H9 (cell line): Measurements from ENCODE around the gene APPBP2. TPM values are rescaled to one million over a fixed set of nuclear protein-coding genes. Genes with fewer than 3 reads are reported as not detected.

Experiments used
- DNase-seq: peaks from one replicate; pipeline ENCODE4 v3.0.0-alpha.2; 2017
- H2AFZ ChIP-seq: one replicate; pipeline ENCODE4 v1.6.1; 2013; ENCODE audit warnings: mild to moderate bottlenecking, low read length, control low read depth, moderate library complexity
- H2AK5ac ChIP-seq: 2 replicates; pipeline ENCODE4 v1.6.1; 2013; ENCODE audit warnings: low read length, control low read depth, mixed read lengths; ENCODE audit not compliant: insufficient read length
- H2BK120ac ChIP-seq: one replicate; pipeline ENCODE4 v1.6.1; 2013; ENCODE audit warnings: low read depth, mild to moderate bottlenecking, low read length, control low read depth, inconsistent platforms; ENCODE audit not compliant: poor library complexity, severe bottlenecking
- H2BK12ac ChIP-seq: 2 replicates; pipeline ENCODE4 v1.6.1; 2013; ENCODE audit warnings: low read length, control low read depth, mixed read lengths, low read depth; ENCODE audit not compliant: insufficient read length
- H2BK15ac ChIP-seq: 2 replicates; pipeline ENCODE4 v1.6.1; 2013; ENCODE audit warnings: low read depth, low read length, control low read depth
- H2BK20ac ChIP-seq: one replicate; pipeline ENCODE4 v1.6.1; 2013; ENCODE audit warnings: low read depth, mild to moderate bottlenecking, low read length, control low read depth, inconsistent platforms; ENCODE audit not compliant: poor library complexity, severe bottlenecking
- H2BK5ac ChIP-seq: 2 replicates; pipeline ENCODE4 v1.6.1; 2013; ENCODE audit warnings: low read length, control low read depth, mixed read lengths; ENCODE audit not compliant: insufficient read length
- H3K14ac ChIP-seq: 2 replicates; pipeline ENCODE4 v1.6.1; 2013; ENCODE audit warnings: low read length, control low read depth; ENCODE audit not compliant: insufficient read depth
- H3K18ac ChIP-seq: 2 replicates; pipeline ENCODE4 v1.6.1; 2013; ENCODE audit warnings: low read depth, mild to moderate bottlenecking, mixed read lengths, low read length, control low read depth; ENCODE audit not compliant: insufficient read length
- H3K23ac ChIP-seq: 2 replicates; pipeline ENCODE4 v1.6.1; 2013; ENCODE audit warnings: low read length, control low read depth, mixed read lengths, low read depth; ENCODE audit not compliant: insufficient read length
- H3K23me2 ChIP-seq: 2 replicates; pipeline ENCODE4 v1.6.1; 2013; ENCODE audit warnings: low read depth, mild to moderate bottlenecking, mixed read lengths, low read length, control low read depth; ENCODE audit not compliant: insufficient read length, poor library complexity, severe bottlenecking
- H3K27ac ChIP-seq: 2 replicates; pipeline ENCODE4 v1.5.1; 2013; ENCODE audit warnings: low read length, control low read depth, mixed read lengths, low read depth; ENCODE audit not compliant: insufficient read length
- H3K27me3 ChIP-seq: 2 replicates; pipeline ENCODE4 v1.6.1; 2013; ENCODE audit warnings: low read length, control low read depth, inconsistent platforms; ENCODE audit not compliant: insufficient read depth
- H3K4ac ChIP-seq: 2 replicates; pipeline ENCODE4 v1.6.1; 2013; ENCODE audit warnings: low read depth, mild to moderate bottlenecking, control low read depth, inconsistent platforms, low read length, moderate library complexity
- H3K4me1 ChIP-seq: 2 replicates; pipeline ENCODE4 v1.6.1; 2013; ENCODE audit warnings: low read length, control low read depth, inconsistent platforms; ENCODE audit not compliant: insufficient read depth
- H3K4me2 ChIP-seq: 2 replicates; pipeline ENCODE4 v1.6.1; 2013; ENCODE audit warnings: low read length, control low read depth, mixed read lengths; ENCODE audit not compliant: insufficient read length, insufficient read depth
- H3K56ac ChIP-seq: 2 replicates; pipeline ENCODE4 v1.6.1; 2013; ENCODE audit warnings: low read depth, mild to moderate bottlenecking, mixed read lengths, low read length, control low read depth; ENCODE audit not compliant: insufficient read length
- H3K79me1 ChIP-seq: 2 replicates; pipeline ENCODE4 v1.6.1; 2013; ENCODE audit warnings: low read depth, mild to moderate bottlenecking, moderate library complexity, low read length, control low read depth, inconsistent platforms; ENCODE audit not compliant: insufficient read depth, poor library complexity, severe bottlenecking
- H3K79me2 ChIP-seq: 2 replicates; pipeline ENCODE4 v1.6.1; 2013; ENCODE audit warnings: low read length, control low read depth, inconsistent platforms; ENCODE audit not compliant: insufficient read depth
- H3K9ac ChIP-seq: 2 replicates; pipeline ENCODE4 v1.6.1; 2013; ENCODE audit warnings: low read length, control low read depth, mixed read lengths; ENCODE audit not compliant: insufficient read length; ENCODE audit errors: extremely low read depth
- H3K9me3 ChIP-seq: one replicate; pipeline ENCODE4 v1.6.1; 2013; ENCODE audit warnings: low read depth, low read length, inconsistent platforms; ENCODE audit not compliant: control insufficient read depth
- H3T11ph ChIP-seq: one replicate; pipeline ENCODE4 v1.6.1; 2013; ENCODE audit warnings: mild to moderate bottlenecking, low read length, control low read depth, inconsistent platforms
- H4K20me1 ChIP-seq: one replicate; pipeline ENCODE4 v1.6.1; 2013; ENCODE audit not compliant: control insufficient read depth, insufficient read length, insufficient read depth
- H4K5ac ChIP-seq: 2 replicates; pipeline ENCODE4 v1.6.1; 2013; ENCODE audit warnings: low read depth, mild to moderate bottlenecking, mixed read lengths, low read length, control low read depth; ENCODE audit not compliant: insufficient read length
- H4K8ac ChIP-seq: replicated peaks from 2 replicates; pipeline ENCODE4 v1.6.1; 2013; ENCODE audit warnings: low read length, control low read depth, mixed read lengths, low read depth; ENCODE audit not compliant: insufficient read length
- H4K91ac ChIP-seq: 2 replicates; pipeline ENCODE4 v1.6.1; 2013; ENCODE audit warnings: low read depth, mild to moderate bottlenecking, moderate library complexity, mixed read lengths, low read length, control low read depth; ENCODE audit not compliant: insufficient read length
- H3K27ac Mint-ChIP-seq, 3 experiments: 2 replicates in 2 of 3; 3 replicates in 1 of 3; pipeline ENCODE4 v1.8.0; 2020 to 2021; ENCODE audit warnings: mixed read lengths in 3 of 3, mild to moderate bottlenecking in 1 of 3, moderate library complexity in 1 of 3
- H3K27me3 Mint-ChIP-seq: 2 replicates; pipeline ENCODE4 v1.8.0; 2021; ENCODE audit warnings: low read depth, mild to moderate bottlenecking, moderate library complexity, mixed read lengths
- H3K36me3 Mint-ChIP-seq, 3 experiments: 2 replicates in 2 of 3; 3 replicates in 1 of 3; pipeline ENCODE4 v1.8.0; 2020 to 2021; ENCODE audit warnings: low read depth in 3 of 3, mixed read lengths in 3 of 3; ENCODE audit not compliant: insufficient read depth in 1 of 3
- H3K4me1 Mint-ChIP-seq, 2 experiments: 2 replicates each; pipeline ENCODE4 v1.8.0; 2020; ENCODE audit warnings: mixed read lengths in 2 of 2
- H3K4me3 Mint-ChIP-seq, 2 experiments: 2 replicates in 1 of 2; 3 replicates in 1 of 2; pipeline ENCODE4 v1.8.0; 2020 to 2021; ENCODE audit warnings: mild to moderate bottlenecking in 2 of 2, mixed read lengths in 2 of 2, moderate library complexity in 1 of 2
- H3K9me3 Mint-ChIP-seq, 2 experiments: 2 replicates in 1 of 2; 3 replicates in 1 of 2; pipeline ENCODE4 v1.8.0; 2020; ENCODE audit warnings: mild to moderate bottlenecking in 2 of 2, mixed read lengths in 2 of 2, moderate library complexity in 1 of 2
- WGBS: extraction: QIAGEN DNeasy Blood & Tissue Kit; methylation state at CpG from one replicate; pipeline ENCODE4 v1.1.7; 2013; ENCODE audit warnings: missing lambda C conversion rate, low lambda C conversion rate, mixed read lengths; ENCODE audit not compliant: insufficient read length; ENCODE audit errors: extremely low coverage; 5-methylcytosine and 5-hydroxymethylcytosine counted together
- total RNA-seq: library from RNA; stranded (reverse); gene quantifications from 2 replicates; pipeline ENCODE4 v1.2.1, GENCODE V29; 2021
- TF ChIP-seq, protein P1 (sequence below): fragments of 200-600 bp; sonication (generic); conservative IDR thresholded peaks from 3 replicates; pipeline ENCODE4 v1.8.0; 2021; ENCODE audit warnings: antibody characterized with exemption, mild to moderate bottlenecking

The APPBP2 gene
- total RNA-seq, 1 experiment from 2014 or later: 17.0 TPM

DNA sequence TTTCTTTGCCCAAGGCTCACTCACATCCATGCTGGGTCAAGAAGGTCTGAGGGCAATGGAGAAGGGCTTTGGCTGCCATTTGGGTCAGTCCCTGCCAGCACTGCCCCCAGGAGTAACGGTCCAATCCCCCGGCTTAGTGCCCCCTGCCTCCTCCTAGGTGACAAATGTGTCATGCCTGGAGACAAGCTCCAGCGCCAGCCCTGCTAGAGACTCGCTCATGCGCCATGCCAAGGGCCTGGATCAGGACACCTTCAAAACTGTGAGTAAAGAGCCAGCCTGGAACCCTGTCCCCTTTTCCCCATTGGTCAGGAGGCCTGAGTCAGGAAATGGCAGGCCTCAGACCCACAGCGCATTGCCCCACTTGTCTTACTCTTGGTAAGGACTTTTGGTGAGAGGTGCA is 100.4 kb downstream of the APPBP2 start:
- H3K4me3 Mint-ChIP-seq: no peak overlapping the region
- no peak overlapping the region for H3K23ac ChIP-seq
- no peak overlapping the region for H3K18ac ChIP-seq
- no peaks in the 10 kb centered on the region for H3K9me3 ChIP-seq
- peaks cover 10% of the 10 kb centered on the region for H3K27me3 Mint-ChIP-seq
- H3K4me1 Mint-ChIP-seq: peaks cover 14 to 15% of the 10 kb centered on the region in 2 experiments
- no peak overlapping the region for H4K91ac ChIP-seq
- no peak overlapping the region for H2BK15ac ChIP-seq
- H4K20me1 ChIP-seq: no peaks in the 10 kb centered on the region
- H3K79me1 ChIP-seq: no peaks in the 10 kb centered on the region
- no peak overlapping the region for H3K4ac ChIP-seq
- H2BK120ac ChIP-seq: no peak overlapping the region
- no CpG with 5 or more reads among the region's 6 CpGs for WGBS
- no peaks in the 10 kb centered on the region for H3K27me3 ChIP-seq
- H3K27ac ChIP-seq: no peak overlapping the region
- no peak overlapping the region for H3K14ac ChIP-seq
- no peak overlapping the region for H3T11ph ChIP-seq
- H3K9me3 Mint-ChIP-seq: no peaks in the 10 kb centered on the region
- H3K79me2 ChIP-seq: no peaks in the 10 kb centered on the region
- TF ChIP-seq, protein P1, sequence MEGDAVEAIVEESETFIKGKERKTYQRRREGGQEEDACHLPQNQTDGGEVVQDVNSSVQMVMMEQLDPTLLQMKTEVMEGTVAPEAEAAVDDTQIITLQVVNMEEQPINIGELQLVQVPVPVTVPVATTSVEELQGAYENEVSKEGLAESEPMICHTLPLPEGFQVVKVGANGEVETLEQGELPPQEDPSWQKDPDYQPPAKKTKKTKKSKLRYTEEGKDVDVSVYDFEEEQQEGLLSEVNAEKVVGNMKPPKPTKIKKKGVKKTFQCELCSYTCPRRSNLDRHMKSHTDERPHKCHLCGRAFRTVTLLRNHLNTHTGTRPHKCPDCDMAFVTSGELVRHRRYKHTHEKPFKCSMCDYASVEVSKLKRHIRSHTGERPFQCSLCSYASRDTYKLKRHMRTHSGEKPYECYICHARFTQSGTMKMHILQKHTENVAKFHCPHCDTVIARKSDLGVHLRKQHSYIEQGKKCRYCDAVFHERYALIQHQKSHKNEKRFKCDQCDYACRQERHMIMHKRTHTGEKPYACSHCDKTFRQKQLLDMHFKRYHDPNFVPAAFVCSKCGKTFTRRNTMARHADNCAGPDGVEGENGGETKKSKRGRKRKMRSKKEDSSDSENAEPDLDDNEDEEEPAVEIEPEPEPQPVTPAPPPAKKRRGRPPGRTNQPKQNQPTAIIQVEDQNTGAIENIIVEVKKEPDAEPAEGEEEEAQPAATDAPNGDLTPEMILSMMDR: no peak
- DNase-seq: no peak
- H2BK20ac ChIP-seq: no peak overlapping the region
- no peak overlapping the region for H2BK12ac ChIP-seq
- H2AK5ac ChIP-seq: no peak overlapping the region
- no peak overlapping the region for H2BK5ac ChIP-seq
- H3K4me2 ChIP-seq: no peak overlapping the region
- no peak overlapping the region for H3K27ac Mint-ChIP-seq
- H3K4me1 ChIP-seq: no peaks in the 10 kb centered on the region; the same call in 1 of the 2 replicates
- H2AFZ ChIP-seq: no peak overlapping the region
- H3K36me3 Mint-ChIP-seq: no peaks in the 10 kb centered on the region
- H3K56ac ChIP-seq: no peak overlapping the region
- no peak overlapping the region for H4K5ac ChIP-seq
- H3K9ac ChIP-seq: no peak overlapping the region
- H3K23me2 ChIP-seq: no peaks in the 10 kb centered on the region
- no peak overlapping the region for H4K8ac ChIP-seq
